HCT116 (cell line): ENCODE measurements around the gene PLXNC1. TPM values are rescaled to one million over a fixed set of nuclear protein-coding genes. Genes with fewer than 3 reads are reported as not detected.

Experiments used
- ATAC-seq: fragments of 200-7000 bp; cut with Tn5 transposase; 2 replicates; pipeline ENCODE4 v1.9.1; 2020; ENCODE audit warnings: mild to moderate bottlenecking, moderate library complexity
- BruUV-seq: library from RNA; stranded (reverse); fragments of 400-500 nt; replicated peaks from 2 replicates; lab custom pipeline; 2021; lab: Mats Ljungman, UMichigan
- CTCF ChIA-PET: fragments of 300-600 bp; sonication (Branson Sonifier 250); formaldehyde crosslinking; loops from one replicate; lab custom pipeline; 2021; ENCODE audit warnings: antibody characterized with exemption; lab: Charles Lee
- POLR2A ChIA-PET: fragments of 300-600, 350-600 bp; sonication (Branson Sonifier 250); formaldehyde crosslinking; loops from one replicate; lab custom pipeline; 2021; ENCODE audit warnings: antibody characterized with exemption; lab: Charles Lee
- RAD21 ChIA-PET, 2 experiments: fragments of 300-600 bp; sonication (Branson Sonifier 250); formaldehyde crosslinking; loops; one replicate each; lab custom pipeline; 2023; ENCODE audit warnings: low total read pairs in 2 of 2; ENCODE audit not compliant: uncharacterized antibody in 2 of 2, unreplicated experiment in 2 of 2, low non-redundant PET in 1 of 2; lab: Charles Lee
- DNase-seq: peaks from one replicate; pipeline ENCODE4 v3.0.0-alpha.2; 2010; ENCODE audit warnings: low read depth, low spot score
- H2AFZ ChIP-seq: fragments of 200-600 bp; shearing (Covaris generic), sonication (generic); 2 replicates; pipeline ENCODE4 v1.6.1; 2017; ENCODE audit warnings: low read depth, mixed run types, mixed read lengths, antibody characterized with exemption, low read length; ENCODE audit not compliant: poor library complexity, severe bottlenecking
- H3K27ac ChIP-seq: 2 replicates; pipeline ENCODE4 v1.5.1; 2012; ENCODE audit warnings: low read depth, low read length
- H3K27me3 ChIP-seq: fragments of 200-600 bp; sonication (generic); 2 replicates; pipeline ENCODE4 v1.6.1; 2016; ENCODE audit warnings: mixed run types, low read length, mixed read lengths; ENCODE audit not compliant: insufficient read depth
- H3K36me3 ChIP-seq, 2 experiments: fragments of 200-500 bp in 1 of 2; fragments of 200-600 bp in 1 of 2; sonication (Bioruptor generic) in 1 of 2; sonication (generic) in 1 of 2; 2 replicates each; pipeline versions ENCODE4 v1.5.1 to v1.6.1; 2014 to 2016; ENCODE audit warnings: low read length in 2 of 2, inconsistent platforms in 1 of 2, mixed read lengths in 1 of 2, mixed run types in 1 of 2; ENCODE audit not compliant: insufficient read depth in 2 of 2, control insufficient read depth in 1 of 2
- H3K4me1 ChIP-seq, 2 experiments: fragments of 200-600 bp in 1 of 2; sonication (generic) in 1 of 2; 2 replicates each; pipeline versions ENCODE4 v1.5.1 to v1.6.1; 2012 to 2017; ENCODE audit warnings: low read length in 2 of 2, inconsistent platforms in 1 of 2, mild to moderate bottlenecking in 1 of 2, mixed read lengths in 1 of 2, mixed run types in 1 of 2, moderate library complexity in 1 of 2; ENCODE audit not compliant: insufficient read depth in 2 of 2, control insufficient read depth in 1 of 2
- H3K4me2 ChIP-seq: fragments of 200-600 bp; sonication (generic); 2 replicates; pipeline ENCODE4 v1.6.1; 2017; ENCODE audit warnings: mixed run types, low read length, mixed read lengths
- H3K4me3 ChIP-seq, 2 experiments: fragments of 200-600 bp in 1 of 2; sonication (generic) in 1 of 2; replicated peaks in 1 of 2; 2 replicates each; pipeline ENCODE4 v1.5.1; 2011 to 2016; ENCODE audit warnings: low read length in 2 of 2, control low read depth in 1 of 2, low read depth in 1 of 2, mild to moderate bottlenecking in 1 of 2, mixed read lengths in 1 of 2, mixed run types in 1 of 2
- H3K79me2 ChIP-seq: fragments of 200-600 bp; sonication (generic); 2 replicates; pipeline ENCODE4 v1.6.1; 2017; ENCODE audit warnings: mild to moderate bottlenecking, mixed run types, low read length, moderate library complexity, mixed read lengths; ENCODE audit not compliant: insufficient read depth
- H3K9ac ChIP-seq: fragments of 200-600 bp; sonication (generic); 2 replicates; pipeline ENCODE4 v1.6.1; 2016; ENCODE audit warnings: low read length, mixed read lengths
- H3K9me2 ChIP-seq: fragments of 200-600 bp; sonication (generic), shearing (Covaris generic); 2 replicates; pipeline ENCODE4 v1.6.1; 2017; ENCODE audit warnings: mixed run types, mild to moderate bottlenecking, moderate library complexity; ENCODE audit not compliant: insufficient read depth
- H3K9me3 ChIP-seq, 2 experiments: fragments of 200-500 bp in 1 of 2; fragments of 200-600 bp in 1 of 2; sonication (Bioruptor generic) in 1 of 2; sonication (generic) in 1 of 2; 2 replicates each; pipeline ENCODE4 v1.6.1; 2014 to 2017; ENCODE audit warnings: low read length in 2 of 2, mixed read lengths in 2 of 2, inconsistent platforms in 1 of 2, low read depth in 1 of 2, mild to moderate bottlenecking in 1 of 2, mixed run types in 1 of 2, moderate library complexity in 1 of 2; ENCODE audit not compliant: control insufficient read depth in 1 of 2, insufficient read depth in 1 of 2
- H4K20me1 ChIP-seq: fragments of 200-600 bp; sonication (generic), shearing (Covaris generic); 2 replicates; pipeline ENCODE4 v1.6.1; 2017; ENCODE audit warnings: mixed run types, mild to moderate bottlenecking, moderate library complexity; ENCODE audit not compliant: insufficient read depth
- CBX3 ChIP-seq: IDR thresholded peaks from 2 replicates; pipeline ENCODE4 v1.6.1; 2012; ENCODE audit warnings: low read depth
- CEBPB ChIP-seq: IDR thresholded peaks from 2 replicates; pipeline ENCODE4 v1.6.1; 2012; ENCODE audit warnings: low read depth
- CTCF ChIP-seq, 3 experiments: fragments of 200-600 bp in 1 of 3; sonication (generic) in 1 of 3; IDR thresholded peaks in 2 of 3; conservative IDR thresholded peaks in 1 of 3; 2 replicates each; pipeline ENCODE4 v1.5.1; 2012 to 2017; ENCODE audit warnings: low read depth in 2 of 3, low read length in 2 of 3, antibody characterized with exemption in 1 of 3, borderline replicate concordance in 1 of 3, control low read depth in 1 of 3, mild to moderate bottlenecking in 1 of 3, mixed read lengths in 1 of 3, mixed run types in 1 of 3, moderate library complexity in 1 of 3; ENCODE audit not compliant: insufficient read depth in 1 of 3
- EGR1 ChIP-seq: IDR thresholded peaks from 2 replicates; pipeline ENCODE4 v1.6.1; 2012; ENCODE audit warnings: low read depth
- ELF1 ChIP-seq: IDR thresholded peaks from 2 replicates; pipeline ENCODE4 v1.6.1; 2012; ENCODE audit warnings: low read depth, borderline replicate concordance
- FOSL1 ChIP-seq: IDR thresholded peaks from 2 replicates; pipeline ENCODE4 v1.6.1; 2012; ENCODE audit warnings: low read depth
- POLR2AphosphoS5 ChIP-seq: IDR thresholded peaks from 2 replicates; pipeline ENCODE4 v1.6.1; 2011; ENCODE audit warnings: mild to moderate bottlenecking, low read depth, low read length, moderate library complexity
- SP1 ChIP-seq: IDR thresholded peaks from 2 replicates; pipeline ENCODE4 v1.6.1; 2012; ENCODE audit warnings: low read depth
- ZBTB33 ChIP-seq: IDR thresholded peaks from 2 replicates; pipeline ENCODE4 v1.6.1; 2011; ENCODE audit warnings: mild to moderate bottlenecking, low read length, moderate library complexity; ENCODE audit not compliant: insufficient replicate concordance; ENCODE audit errors: extremely low read depth
- ZFX ChIP-seq: fragments of 450-650 bp; IDR thresholded peaks from 2 replicates; pipeline ENCODE4 v1.6.1; 2017
- ZNF274 ChIP-seq: fragments of 200-500 bp; sonication (Bioruptor generic); IDR thresholded peaks from 2 replicates; pipeline ENCODE4 v1.6.1; 2014; ENCODE audit warnings: mild to moderate bottlenecking, low read depth, low read length, inconsistent platforms
- intact Hi-C: fragments of 100-400 bp; cut with micrococcal nuclease; formaldehyde crosslinking; loops from 2 replicates; pipeline ENCODE4 v1.10.0; 2022
- total RNA-seq: library from RNA; stranded (reverse); gene quantifications from one replicate; pipeline ENCODE4 v1.2.1, GENCODE V29; 2021; ENCODE audit not compliant: unreplicated experiment

Gene PLXNC1
- total RNA-seq, 1 experiment from 2014 or later: 0.25 TPM

- BruUV-seq: no TSS peak
- H3K79me2 ChIP-seq: no peaks in the 10 kb centered on the region
- H3K4me3 ChIP-seq: no peak overlapping the region
- no peaks in the 10 kb centered on the region for H3K9me3 ChIP-seq
- peaks cover 0 to 2% of the 10 kb centered on the region in 2 experiments; a peak in 1 of 4 replicates for H3K4me1 ChIP-seq
- ChIA-PET POLR2A (no interaction called here), CTCF (interaction anchor here (1.5 kb wide), 1 partner anchor 395 kb away, joined by 5 read pairs; no protein-coding TSS in a partner anchor), RAD21 (no interaction called here)
- H4K20me1 ChIP-seq: no peaks in the 10 kb centered on the region
- DNase-seq (no peak), ATAC-seq (no peak)
- no peaks in the 10 kb centered on the region for H3K9me2 ChIP-seq
- H3K4me2 ChIP-seq: no peak overlapping the region
- H3K27ac ChIP-seq: no peak overlapping the region
- no peak overlapping the region for H3K9ac ChIP-seq
- intact Hi-C loops: loop anchor here (10.0 kb wide), 1 partner anchor 739 kb away; no protein-coding TSS in a partner anchor
- no peaks in the 10 kb centered on the region for H3K27me3 ChIP-seq
- no peak for TF ChIP-seq CTCF (IDR thresholded peaks at IDR 0.05 in 2 of 3, conservative IDR thresholded peaks at IDR 0.05 in 1 of 3; ENCODE audit: borderline replicate concordance in 1 of 3, insufficient read depth in 1 of 3, low read depth in 2 of 3, low read length in 2 of 3)
- no peak for TF ChIP-seq CBX3
- no peak for TF ChIP-seq ZFX
- no peak for TF ChIP-seq FOSL1
- no peak overlapping the region for H2AFZ ChIP-seq
- H3K36me3 ChIP-seq: no peaks in the 10 kb centered on the region
Observed at GRCh38 chr12:94135896-94136295, 12.5 kb upstream of the PLXNC1 start.

- no peak for DNase-seq
- ChIA-PET CTCF (no interaction called here), POLR2A (no interaction called here), RAD21 (no interaction called here)
- peak; percentile 43; the same call in 1 of the 2 replicates for ATAC-seq
- no peak for TF ChIP-seq CEBPB
- TF ChIP-seq CTCF (IDR thresholded peaks at IDR 0.05 in 2 of 3, conservative IDR thresholded peaks at IDR 0.05 in 1 of 3; ENCODE audit: borderline replicate concordance in 1 of 3, insufficient read depth in 1 of 3, low read depth in 2 of 3, low read length in 2 of 3): no peak
- no peak for TF ChIP-seq EGR1
- no peak for TF ChIP-seq POLR2AphosphoS5
- no peak for TF ChIP-seq ELF1
- no peak for TF ChIP-seq SP1
- TF ChIP-seq ZBTB33: no peak
- TF ChIP-seq CBX3: no peak
- no peak for TF ChIP-seq ZNF274
- Histone ChIP-seq H3K9ac (no peak overlapping the region), H4K20me1 (no peaks in the 10 kb centered on the region), H3K27me3 (no peaks in the 10 kb centered on the region), H3K4me2 (no peak overlapping the region), H3K79me2 (no peaks in the 10 kb centered on the region), H3K27ac (no peak overlapping the region), H3K4me1 (no peaks in the 10 kb centered on the region), H3K4me3 (no peak overlapping the region), H3K9me2 (no peaks in the 10 kb centered on the region), H2AFZ (no peak overlapping the region), H3K36me3 (no peaks in the 10 kb centered on the region), H3K9me3 (no peaks in the 10 kb centered on the region)
- intact Hi-C loops: loop anchor here (1.0 to 10.0 kb wide), 2 partner anchors 393 to 735 kb away; no protein-coding TSS in a partner anchor
- BruUV-seq: no TSS peak
Observed at GRCh38 chr12:94139816-94140215, 8.6 kb upstream of the PLXNC1 start.
